Glutamatergic neuron (in vitro differentiated cells): ENCODE data around the gene PLEKHO1. TPM values are rescaled to one million over a fixed set of nuclear protein-coding genes. Genes with fewer than 3 reads are reported as not detected.
"Not testable (repeated sequence)": the region's sequence is repeated elsewhere in the genome, so short reads cannot be mapped to it uniquely, and the experiment has no call there.

Experiments
- DNase-seq: peaks from one replicate; pipeline ENCODE4 v3.0.0; 2022
- H3K27ac Mint-ChIP-seq: one replicate; pipeline ENCODE4 v1.8.0; 2020; ENCODE audit warnings: mild to moderate bottlenecking, mixed read lengths, inconsistent platforms; ENCODE audit not compliant: unreplicated experiment
- H3K27me3 Mint-ChIP-seq: one replicate; pipeline ENCODE4 v1.8.0; 2020; ENCODE audit warnings: mild to moderate bottlenecking, moderate library complexity, mixed read lengths, inconsistent platforms; ENCODE audit not compliant: unreplicated experiment
- H3K36me3 Mint-ChIP-seq: one replicate; pipeline ENCODE4 v1.8.0; 2020; ENCODE audit warnings: mild to moderate bottlenecking, mixed read lengths, inconsistent platforms; ENCODE audit not compliant: unreplicated experiment
- H3K4me1 Mint-ChIP-seq: one replicate; pipeline ENCODE4 v1.8.0; 2020; ENCODE audit warnings: mild to moderate bottlenecking, low read depth, mixed read lengths, inconsistent platforms; ENCODE audit not compliant: unreplicated experiment
- H3K4me3 Mint-ChIP-seq: one replicate; pipeline ENCODE4 v1.8.0; 2020; ENCODE audit warnings: mild to moderate bottlenecking, mixed read lengths, inconsistent platforms; ENCODE audit not compliant: unreplicated experiment
- H3K9me3 Mint-ChIP-seq: one replicate; pipeline ENCODE4 v1.8.0; 2020; ENCODE audit warnings: mild to moderate bottlenecking, moderate library complexity, mixed read lengths, inconsistent platforms; ENCODE audit not compliant: unreplicated experiment
- total RNA-seq: library from RNA; stranded (reverse); fragmentation: NEBNext Ultra II Directional; extraction: Animal tissue kit (Norgen Biotek cat#: 25700); gene quantifications from one replicate; pipeline ENCODE4 v1.2.1, GENCODE V29; 2021; ENCODE audit not compliant: unreplicated experiment
- TF ChIP-seq, protein P1 (sequence below): fragments of 200-600 bp; sonication (generic); IDR thresholded peaks from one replicate; pipeline ENCODE4 v1.5.0; 2021; ENCODE audit not compliant: partially characterized antibody, unreplicated experiment

PLEKHO1 gene
- total RNA-seq, 1 donor from 2014 or later = 142 TPM

DNA sequence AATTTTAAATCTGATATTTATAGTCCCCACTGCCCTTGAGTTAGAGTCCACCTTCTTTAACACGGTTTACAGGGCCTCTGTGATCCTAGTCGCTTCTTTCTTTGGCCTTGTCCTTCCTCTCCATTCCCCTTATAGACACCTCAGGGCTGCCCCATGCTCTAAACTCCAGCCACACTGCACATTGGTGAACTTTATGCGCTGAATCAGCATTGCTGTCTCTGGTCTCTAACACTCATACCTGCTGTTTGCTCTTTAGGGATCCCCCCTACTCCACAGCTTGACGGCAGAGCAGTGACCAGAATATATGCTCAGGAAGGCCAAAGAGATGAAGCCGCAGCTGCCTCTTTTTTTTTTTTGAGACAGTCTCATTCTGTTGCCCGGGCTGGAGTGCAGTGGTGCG is 30.2 kb downstream of the PLEKHO1 start:
- no peak for DNase-seq
- TF ChIP-seq, protein P1, sequence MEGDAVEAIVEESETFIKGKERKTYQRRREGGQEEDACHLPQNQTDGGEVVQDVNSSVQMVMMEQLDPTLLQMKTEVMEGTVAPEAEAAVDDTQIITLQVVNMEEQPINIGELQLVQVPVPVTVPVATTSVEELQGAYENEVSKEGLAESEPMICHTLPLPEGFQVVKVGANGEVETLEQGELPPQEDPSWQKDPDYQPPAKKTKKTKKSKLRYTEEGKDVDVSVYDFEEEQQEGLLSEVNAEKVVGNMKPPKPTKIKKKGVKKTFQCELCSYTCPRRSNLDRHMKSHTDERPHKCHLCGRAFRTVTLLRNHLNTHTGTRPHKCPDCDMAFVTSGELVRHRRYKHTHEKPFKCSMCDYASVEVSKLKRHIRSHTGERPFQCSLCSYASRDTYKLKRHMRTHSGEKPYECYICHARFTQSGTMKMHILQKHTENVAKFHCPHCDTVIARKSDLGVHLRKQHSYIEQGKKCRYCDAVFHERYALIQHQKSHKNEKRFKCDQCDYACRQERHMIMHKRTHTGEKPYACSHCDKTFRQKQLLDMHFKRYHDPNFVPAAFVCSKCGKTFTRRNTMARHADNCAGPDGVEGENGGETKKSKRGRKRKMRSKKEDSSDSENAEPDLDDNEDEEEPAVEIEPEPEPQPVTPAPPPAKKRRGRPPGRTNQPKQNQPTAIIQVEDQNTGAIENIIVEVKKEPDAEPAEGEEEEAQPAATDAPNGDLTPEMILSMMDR = no peak
- Mint-ChIP-seq H3K27ac (no peak overlapping the region), H3K4me1 (no peaks in the 10 kb centered on the region), H3K4me3 (no peak overlapping the region), H3K36me3 (no peaks in the 10 kb centered on the region), H3K27me3 (no peaks in the 10 kb centered on the region), H3K9me3 (no peaks in the 10 kb centered on the region)

DNA sequence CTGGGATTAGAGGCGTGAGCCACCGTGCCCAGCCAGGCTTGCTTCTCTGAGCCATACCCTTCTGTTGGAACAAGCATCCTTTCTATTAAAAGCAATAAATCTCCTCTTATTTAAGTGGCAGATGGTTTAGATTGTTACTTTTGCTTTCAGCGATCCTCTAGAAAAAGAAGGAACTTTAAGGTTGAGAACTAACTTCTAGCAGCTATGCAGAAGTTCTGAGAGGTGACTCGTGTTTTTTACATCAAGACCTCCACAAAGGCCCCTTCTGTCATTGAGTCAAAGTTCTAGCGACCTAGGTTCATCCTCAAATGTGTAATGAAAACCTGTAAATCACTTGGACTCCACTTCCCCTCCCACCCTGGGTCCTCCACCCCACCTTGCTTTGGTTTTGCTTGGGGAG is 30.8 kb downstream of the PLEKHO1 start:
- Mint-ChIP-seq H3K27me3 (no peaks in the 10 kb centered on the region), H3K36me3 (no peaks in the 10 kb centered on the region), H3K9me3 (no peaks in the 10 kb centered on the region), H3K4me1 (no peaks in the 10 kb centered on the region), H3K4me3 (no peak overlapping the region), H3K27ac (no peak overlapping the region)
- no peak for DNase-seq
- TF ChIP-seq, protein P1 = no peak

DNA sequence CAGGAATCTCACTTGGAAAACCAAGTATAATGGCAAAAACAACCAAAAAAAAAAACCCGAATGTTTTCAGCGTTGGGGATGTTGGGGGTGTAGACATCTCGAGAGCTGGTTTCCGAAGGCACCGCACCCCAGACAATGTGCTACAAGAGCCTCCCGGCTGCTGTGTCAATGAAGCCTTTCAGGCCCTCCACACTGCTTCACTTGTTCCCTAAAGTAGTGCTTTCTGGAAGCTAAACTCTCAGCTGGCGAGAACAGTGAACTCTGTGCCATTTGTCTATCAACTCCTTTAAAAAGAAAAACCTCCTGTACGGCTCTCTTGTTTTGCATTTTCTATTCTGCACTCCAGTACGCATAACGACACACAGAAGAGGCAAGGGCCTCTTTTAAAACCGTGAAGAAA is 32.5 kb downstream of the PLEKHO1 start:
- H3K4me1 Mint-ChIP-seq = peaks cover 1% of the 10 kb centered on the region
- TF ChIP-seq, protein P1 = no peak
- no peak overlapping the region for H3K4me3 Mint-ChIP-seq
- H3K27me3 Mint-ChIP-seq = no peaks in the 10 kb centered on the region
- H3K27ac Mint-ChIP-seq = no peak overlapping the region
- H3K36me3 Mint-ChIP-seq = no peaks in the 10 kb centered on the region
- DNase-seq = no peak
- no peaks in the 10 kb centered on the region for H3K9me3 Mint-ChIP-seq

DNA sequence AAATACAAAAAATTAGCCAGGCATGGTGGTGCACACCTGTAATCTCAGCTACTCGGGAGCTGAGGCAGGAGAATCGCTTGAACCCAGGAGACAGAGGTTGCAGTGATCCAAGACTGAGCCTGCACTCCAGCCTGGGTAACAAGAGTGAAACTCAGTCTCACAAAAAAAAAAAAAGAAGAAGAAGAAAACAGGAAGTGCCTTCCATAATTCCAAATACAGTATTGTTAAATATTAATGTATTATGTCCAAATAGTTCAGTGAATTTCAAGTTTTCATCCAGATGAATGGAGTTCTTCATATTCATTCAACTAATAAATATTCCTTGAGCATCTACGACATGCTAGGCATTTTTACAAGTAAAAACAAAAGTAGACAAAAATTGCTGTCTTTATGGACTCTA is 33.3 kb downstream of the PLEKHO1 start:
- Mint-ChIP-seq H3K9me3 (no peaks in the 10 kb centered on the region), H3K36me3 (no peaks in the 10 kb centered on the region), H3K4me3 (no peak overlapping the region), H3K27me3 (no peaks in the 10 kb centered on the region), H3K4me1 (peaks cover 1% of the 10 kb centered on the region), H3K27ac (no peak overlapping the region)
- TF ChIP-seq, protein P1 = no peak
- no peak for DNase-seq

DNA sequence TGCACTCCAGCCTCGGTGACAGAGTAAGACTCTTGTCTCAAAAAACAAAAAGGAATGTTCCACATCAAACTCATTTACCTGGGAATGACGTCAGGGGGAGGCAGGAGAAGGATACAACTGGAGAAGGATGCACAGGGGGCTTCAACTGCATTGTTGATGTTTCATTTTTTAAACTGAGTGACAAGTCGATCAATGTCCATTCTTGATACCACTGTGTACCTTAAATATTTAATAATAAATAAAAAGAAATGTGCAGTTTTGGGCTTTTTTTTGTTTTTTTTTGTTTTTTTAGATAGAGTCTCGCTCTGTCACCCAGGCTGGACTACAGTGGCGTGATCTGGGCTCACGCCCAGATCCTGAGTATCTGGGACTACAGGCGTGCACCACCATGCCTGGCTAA is 35.8 kb downstream of the PLEKHO1 start:
- H3K27me3 Mint-ChIP-seq = no peaks in the 10 kb centered on the region
- no peak overlapping the region for H3K27ac Mint-ChIP-seq
- H3K9me3 Mint-ChIP-seq = no peaks in the 10 kb centered on the region
- TF ChIP-seq, protein P1 = no peak
- no peak overlapping the region for H3K4me3 Mint-ChIP-seq
- no peak for DNase-seq
- H3K36me3 Mint-ChIP-seq = no peaks in the 10 kb centered on the region
- H3K4me1 Mint-ChIP-seq = peaks cover 1% of the 10 kb centered on the region

DNA sequence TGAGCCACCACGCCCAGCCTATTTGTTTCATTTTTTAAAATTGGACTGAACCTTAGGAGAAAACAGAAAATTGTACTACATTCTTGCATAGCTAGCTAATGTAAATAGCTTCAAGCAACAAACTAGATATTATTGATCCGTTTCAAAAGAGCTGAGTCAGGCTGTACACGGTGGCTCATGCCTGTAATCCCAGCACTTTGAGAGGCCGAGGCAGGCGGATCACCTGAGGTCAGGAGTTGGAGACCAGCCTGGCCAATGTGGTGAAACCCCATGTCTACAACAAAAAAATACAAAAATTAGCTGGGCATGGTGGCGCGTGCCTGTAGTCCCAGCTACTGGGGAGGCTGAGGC is 36.7 kb downstream of the PLEKHO1 start:
- not testable (repeated sequence) for H3K4me1 Mint-ChIP-seq, H3K36me3 Mint-ChIP-seq, H3K4me3 Mint-ChIP-seq, H3K27ac Mint-ChIP-seq, DNase-seq, H3K9me3 Mint-ChIP-seq, H3K27me3 Mint-ChIP-seq
